SK-N-SH treated with all-trans-retinoic acid at 6 μM for 48 hours (cell line): ENCODE data around the gene MINDY4B.
"Not testable (repeated sequence)": the region's sequence is repeated elsewhere in the genome, so short reads cannot be mapped to it uniquely, and the experiment has no call there.

ENCODE experiments used
- ATAC-seq: fragments of 200-7000 bp; cut with Tn5 transposase; 3 replicates; pipeline ENCODE4 v1.9.1; 2020; ENCODE audit warnings: mild to moderate bottlenecking, moderate library complexity
- ARNTL ChIP-seq: fragments of 450-650 bp; formaldehyde crosslinking; IDR thresholded peaks from 2 replicates; pipeline ENCODE4 v1.5.0; 2020; ENCODE audit warnings: low read depth, mild to moderate bottlenecking, moderate library complexity, borderline replicate concordance
- BACH2 ChIP-seq: fragments of 250-450 bp; sonication (Bioruptor Pico); IDR thresholded peaks from 2 replicates; pipeline ENCODE4 v1.9.0; 2021; ENCODE audit warnings: mild to moderate bottlenecking, borderline replicate concordance
- CREB5 ChIP-seq: fragments of 250-450 bp; sonication (Bioruptor Pico); IDR thresholded peaks from 2 replicates; pipeline ENCODE4 v1.5.1; 2020; ENCODE audit warnings: low read depth, mild to moderate bottlenecking, moderate library complexity
- CSDC2 ChIP-seq: fragments of 250-450 bp; sonication (Bioruptor Pico); IDR thresholded peaks from 2 replicates; pipeline ENCODE4 v1.5.0; 2020; ENCODE audit warnings: mild to moderate bottlenecking, moderate library complexity
- CSRNP3 ChIP-seq: fragments of 250-450 bp; sonication (Bioruptor Pico); IDR thresholded peaks from 2 replicates; pipeline ENCODE4 v1.5.1; 2021; ENCODE audit warnings: mild to moderate bottlenecking, moderate library complexity
- ESRRG ChIP-seq: fragments of 250-450 bp; sonication (Bioruptor Pico); IDR thresholded peaks from 2 replicates; pipeline ENCODE4 v1.6.1; 2021; ENCODE audit warnings: mild to moderate bottlenecking
- GLIS3 ChIP-seq: fragments of 250-450 bp; sonication (Bioruptor Pico); IDR thresholded peaks from 2 replicates; pipeline ENCODE4 v1.5.0; 2020; ENCODE audit warnings: mild to moderate bottlenecking, moderate library complexity
- ISL1 ChIP-seq: fragments of 250-450 bp; sonication (Bioruptor Pico); IDR thresholded peaks from 2 replicates; pipeline ENCODE4 v2.1.2; 2022; ENCODE audit warnings: mild to moderate bottlenecking, moderate library complexity
- OSR1 ChIP-seq: fragments of 250-450 bp; sonication (Bioruptor Pico); IDR thresholded peaks from 2 replicates; pipeline ENCODE4 v1.8.0; 2022; ENCODE audit warnings: moderate library complexity, mild to moderate bottlenecking, inconsistent platforms
- PATZ1 ChIP-seq: fragments of 250-450 bp; sonication (Bioruptor Pico); IDR thresholded peaks from 2 replicates; pipeline ENCODE4 v1.8.0; 2020; ENCODE audit warnings: mild to moderate bottlenecking, moderate library complexity, borderline replicate concordance
- POU6F1 ChIP-seq: fragments of 250-450 bp; sonication (Bioruptor Pico); IDR thresholded peaks from 2 replicates; pipeline ENCODE4 v1.8.0; 2021; ENCODE audit warnings: low read depth, mild to moderate bottlenecking, moderate library complexity, borderline replicate concordance
- PPARA ChIP-seq: fragments of 250-450 bp; sonication (Bioruptor Pico); IDR thresholded peaks from 2 replicates; pipeline ENCODE4 v1.5.0; 2020; ENCODE audit warnings: mild to moderate bottlenecking, borderline replicate concordance
- SNAI2 ChIP-seq: fragments of 250-450 bp; sonication (Bioruptor Pico); IDR thresholded peaks from 2 replicates; pipeline ENCODE4 v1.5.0; 2020; ENCODE audit warnings: mild to moderate bottlenecking, moderate library complexity
- TCF4 ChIP-seq: fragments of 250-450 bp; sonication (Bioruptor Pico); IDR thresholded peaks from 2 replicates; pipeline ENCODE4 v1.8.0; 2021; ENCODE audit warnings: mild to moderate bottlenecking, moderate library complexity, borderline replicate concordance
- TOX ChIP-seq: fragments of 250-450 bp; sonication (Bioruptor Pico); IDR thresholded peaks from 2 replicates; pipeline ENCODE4 v1.8.0; 2021; ENCODE audit warnings: mild to moderate bottlenecking, moderate library complexity, borderline replicate concordance
- TSHZ2 ChIP-seq: fragments of 250-450 bp; sonication (Bioruptor Pico); IDR thresholded peaks from 2 replicates; pipeline ENCODE4 v1.5.0; 2020; ENCODE audit warnings: mild to moderate bottlenecking, moderate library complexity
- ZC3H10 ChIP-seq: fragments of 250-450 bp; sonication (Bioruptor Pico); IDR thresholded peaks from 2 replicates; pipeline ENCODE4 v1.5.1; 2021; ENCODE audit warnings: mild to moderate bottlenecking, moderate library complexity
- ZFP3 ChIP-seq: fragments of 250-450 bp; sonication (Bioruptor Pico); IDR thresholded peaks from 2 replicates; pipeline ENCODE4 v1.5.0; 2020; ENCODE audit warnings: mild to moderate bottlenecking, moderate library complexity
- ZFP30 ChIP-seq: fragments of 450-650 bp; formaldehyde crosslinking; IDR thresholded peaks from 2 replicates; pipeline ENCODE4 v1.5.0; 2022; ENCODE audit warnings: mild to moderate bottlenecking, moderate library complexity
- ZNF565 ChIP-seq: fragments of 450-650 bp; formaldehyde crosslinking; conservative IDR thresholded peaks from 2 replicates; pipeline ENCODE4 v1.5.0; 2020; ENCODE audit warnings: low read depth, mild to moderate bottlenecking, moderate library complexity
- ZNF70 ChIP-seq: fragments of 450-650 bp; formaldehyde crosslinking; IDR thresholded peaks from 2 replicates; pipeline ENCODE4 v1.5.0; 2020; ENCODE audit warnings: mild to moderate bottlenecking, moderate library complexity

Gene MINDY4B

GRCh38 chr3:150867434-150867833 lies 37.8 kb downstream of the MINDY4B start:
- ATAC-seq: no peak
- TF ChIP-seq CREB5 (CRISPR knock-in tag): no peak
- no peak for TF ChIP-seq CSDC2
- no peak for TF ChIP-seq ARNTL (CRISPR knock-in tag)
- no peak for TF ChIP-seq GLIS3
- no peak for TF ChIP-seq PPARA (CRISPR knock-in tag)
- TF ChIP-seq PATZ1 (CRISPR knock-in tag): no peak
- TF ChIP-seq TSHZ2 (CRISPR knock-in tag): no peak
- no peak for TF ChIP-seq ESRRG
- no peak for TF ChIP-seq TCF4 (CRISPR knock-in tag)
- TF ChIP-seq SNAI2 (CRISPR knock-in tag): no peak
- TF ChIP-seq BACH2 (CRISPR knock-in tag): no peak
- TF ChIP-seq ZFP3 (CRISPR knock-in tag): no peak
- TF ChIP-seq POU6F1 (CRISPR knock-in tag): no peak
- no peak for TF ChIP-seq ZFP30 (CRISPR knock-in tag)
- TF ChIP-seq ISL1 (CRISPR knock-in tag): no peak
- TF ChIP-seq ZNF565 (CRISPR knock-in tag): no peak
- no peak for TF ChIP-seq TOX (CRISPR knock-in tag)
- TF ChIP-seq CSRNP3: no peak
- TF ChIP-seq, all 23 proteins: peak for 0

GRCh38 chr3:150863921-150864320 lies 41.3 kb downstream of the MINDY4B start:
- ATAC-seq: not testable (repeated sequence)

GRCh38 chr3:150861851-150862250 lies 43.4 kb downstream of the MINDY4B start:
- no peak for ATAC-seq
- TF ChIP-seq PPARA (CRISPR knock-in tag) (no peak), GLIS3 (no peak), CSDC2 (no peak), ZNF70 (no peak), PATZ1 (CRISPR knock-in tag) (no peak), OSR1 (CRISPR knock-in tag) (no peak), ZC3H10 (CRISPR knock-in tag) (no peak), ESRRG (no peak), TSHZ2 (CRISPR knock-in tag) (no peak), ZFP3 (CRISPR knock-in tag) (no peak)

GRCh38 chr3:150857936-150858335 lies 47.3 kb downstream of the MINDY4B start:
- not testable (repeated sequence) for ATAC-seq
